ENCODE measurements around the gene RASSF7.

- no peak for TF ChIP-seq CTCF (IDR thresholded peaks at IDR 0.05; ENCODE audit: insufficient read depth, low read length, poor library complexity, severe bottlenecking)
- no peak for TF ChIP-seq EZH2phosphoT487 (conservative IDR thresholded peaks at IDR 0.05; ENCODE audit: low read length)
These were observed 606 bp downstream of the RASSF7 start for GRCh38 chr11:561148-562003.
